Dedifferentiated amniotic fluid mesenchymal stem cell (primary cell): ENCODE data around the gene DCTN1.
"Not testable (repeated sequence)": the region's sequence is repeated elsewhere in the genome, so short reads cannot be mapped to it uniquely, and the experiment has no call there.

ENCODE experiments used
- DNase-seq: peaks from one replicate; pipeline ENCODE4 v3.0.0-alpha.2; 2016; ENCODE audit errors: extremely low spot score

DCTN1 gene

GRCh38 chr2:74369976-74370375, 10.1 kb downstream of the DCTN1 start:
- no peak for DNase-seq

DNA sequence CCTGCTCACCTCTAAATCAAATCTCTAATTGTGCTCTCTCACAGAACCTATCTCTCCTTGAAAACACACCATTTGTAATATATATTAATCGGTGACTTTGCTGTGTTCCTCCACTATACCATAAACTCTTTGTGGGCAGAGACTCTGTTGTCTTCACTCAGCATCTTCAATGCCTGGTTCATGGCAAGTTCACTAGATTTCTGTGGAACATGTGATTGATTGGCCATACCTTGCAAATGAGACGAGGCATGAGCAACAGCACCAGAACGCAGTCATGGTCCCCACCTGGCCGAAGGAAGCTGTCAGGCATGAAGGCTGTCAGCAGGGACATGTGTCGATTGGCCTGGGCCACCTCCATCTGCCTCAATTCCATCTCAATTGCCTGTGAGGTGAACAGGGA, 11.6 kb downstream of the DCTN1 start:
- no peak for DNase-seq

DNA sequence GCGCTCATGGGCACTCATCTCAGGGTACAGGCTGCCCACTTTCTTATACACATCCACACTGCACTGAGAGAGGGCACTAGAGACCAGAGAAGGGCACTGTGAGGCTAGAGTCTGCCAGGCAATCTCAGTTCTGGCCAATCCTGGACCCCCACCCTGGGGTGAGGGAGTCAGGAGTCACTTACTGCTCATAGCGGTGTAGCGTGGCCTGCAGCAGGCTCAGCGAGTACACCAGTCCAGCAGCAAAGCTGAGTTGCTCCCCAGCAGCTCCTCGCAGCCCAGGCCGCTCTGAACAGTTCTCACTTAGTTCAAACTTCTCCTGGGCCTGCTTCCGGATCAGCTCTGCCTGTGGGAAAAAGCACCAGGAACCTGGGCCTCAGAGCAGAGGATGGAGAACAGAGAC, 12.3 kb downstream of the DCTN1 start:
- DNase-seq, result no peak

DNA sequence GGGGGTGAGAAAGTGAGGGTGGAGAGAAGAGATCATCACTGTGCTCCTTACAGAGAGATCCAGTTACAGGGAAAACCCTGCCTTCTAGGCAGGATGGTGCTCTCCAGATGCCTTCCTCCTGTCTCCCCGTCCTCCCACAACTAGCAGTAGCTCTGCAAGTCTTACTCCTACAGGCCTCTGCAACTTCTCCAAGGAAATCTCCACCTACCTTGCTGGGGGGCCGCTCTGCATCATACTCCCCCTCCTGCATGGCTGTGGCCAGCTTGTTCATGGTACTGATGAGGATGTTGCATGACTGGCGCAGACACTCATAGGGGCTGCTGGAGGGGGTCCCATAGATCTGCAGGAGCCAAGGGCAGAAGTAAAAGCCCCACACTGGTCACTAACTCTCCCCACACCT, 14.1 kb downstream of the DCTN1 start:
- DNase-seq, result no peak

GRCh38 chr2:74364533-74365505, 15.3 kb downstream of the DCTN1 start:
- no peak for DNase-seq

DNA sequence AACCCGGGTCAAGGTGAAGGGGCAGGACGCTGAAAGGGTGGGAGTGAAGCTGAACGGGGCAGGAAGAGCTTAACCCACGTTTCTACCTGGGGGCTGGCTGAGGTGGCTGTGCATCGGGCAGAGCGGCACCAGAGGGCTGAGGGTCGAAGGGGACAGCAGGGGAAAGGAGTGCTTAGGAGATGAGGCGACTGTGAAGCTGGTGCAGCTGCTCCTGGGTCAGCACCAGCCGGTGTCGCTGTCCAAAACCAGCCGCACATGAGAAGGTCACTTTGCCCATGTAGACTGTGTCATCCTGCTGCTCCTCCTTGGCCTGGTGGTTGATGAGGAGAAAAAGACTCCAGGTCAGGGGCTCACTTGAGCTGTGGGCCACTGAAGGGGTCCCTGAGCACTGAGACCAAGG, 18.8 kb downstream of the DCTN1 start:
- no peak for DNase-seq

- no peak for DNase-seq
Measured at GRCh38 chr2:74357627-74358026, 22.5 kb downstream of the DCTN1 start.

GRCh38 chr2:74349889-74350288, 30.2 kb downstream of the DCTN1 start:
- DNase-seq, result no peak

- no peak for DNase-seq
Measured at GRCh38 chr2:74347742-74348141, 32.4 kb downstream of the DCTN1 start.

- DNase-seq, result no peak
Measured at GRCh38 chr2:74347303-74347702, 32.8 kb downstream of the DCTN1 start.

- DNase-seq, result no peak
Measured at GRCh38 chr2:74345272-74345943, 34.7 kb downstream of the DCTN1 start.

DNA sequence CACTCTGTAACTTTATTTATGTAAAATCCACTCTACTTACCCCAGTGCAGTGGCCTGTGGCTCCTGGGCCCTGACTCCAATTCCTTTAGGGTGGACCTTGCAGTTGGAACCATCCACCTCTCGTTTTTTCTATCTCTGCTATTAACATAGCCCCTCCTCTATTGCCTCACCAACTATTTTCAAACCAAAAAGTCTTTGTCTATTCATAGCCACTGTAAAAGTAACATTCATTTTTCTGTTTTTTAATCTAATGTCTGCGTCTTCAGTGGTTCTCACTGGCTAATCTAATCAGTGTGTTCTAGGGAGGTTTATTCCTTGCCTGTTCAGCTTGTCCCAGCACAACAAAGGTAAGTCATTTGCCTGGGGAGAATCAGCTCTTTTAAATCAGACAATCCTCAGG, 36.8 kb downstream of the DCTN1 start, which contains the start of gene SLC4A5:
Gene SLC4A5 (minus strand): TSS at position 101 of the 400 bp plus-strand sequence. CDS start 28,393 bp downstream, outside the sequence.
- DNase-seq, result no peak

DNA sequence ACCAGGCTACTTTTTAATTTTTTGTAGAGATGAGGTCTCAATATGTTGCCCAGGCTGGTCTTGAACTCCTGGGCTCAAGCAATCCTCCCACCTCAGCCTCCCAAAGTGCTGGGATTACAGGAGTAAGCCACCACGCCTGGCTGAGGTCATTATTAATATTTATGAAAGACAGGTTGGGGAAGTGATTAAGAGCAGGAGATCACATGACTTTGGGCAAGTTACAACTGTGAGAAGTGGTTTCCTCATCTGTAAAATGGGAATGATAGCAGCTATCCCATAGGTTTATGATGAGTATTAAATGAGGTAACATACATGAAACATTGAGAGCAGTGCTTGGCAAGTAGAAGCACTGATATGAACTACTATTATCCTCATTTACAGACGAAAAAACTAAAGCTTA, 43.9 kb downstream of the DCTN1 start:
- not testable (repeated sequence) for DNase-seq

DNA sequence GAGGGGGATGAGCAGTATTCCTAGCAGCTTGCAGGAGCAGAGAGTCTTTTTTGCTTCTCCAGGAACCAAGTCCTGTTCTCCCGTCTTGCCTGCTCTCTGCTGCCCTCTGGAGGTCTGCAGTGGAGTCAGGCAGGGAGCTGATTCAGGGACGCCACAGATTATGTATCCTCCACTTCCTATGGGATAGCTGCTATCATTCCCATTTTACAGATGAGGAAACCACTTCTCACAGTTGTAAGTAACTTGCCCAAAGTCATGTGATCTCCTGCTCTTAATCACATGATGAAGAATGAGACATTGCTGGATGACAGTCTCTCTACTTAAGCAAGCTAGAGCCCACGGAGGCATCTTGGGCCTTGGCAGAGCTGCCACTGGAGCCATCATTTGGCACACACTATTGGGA, 45.2 kb downstream of the DCTN1 start:
- DNase-seq, result peak; percentile 68

DNA sequence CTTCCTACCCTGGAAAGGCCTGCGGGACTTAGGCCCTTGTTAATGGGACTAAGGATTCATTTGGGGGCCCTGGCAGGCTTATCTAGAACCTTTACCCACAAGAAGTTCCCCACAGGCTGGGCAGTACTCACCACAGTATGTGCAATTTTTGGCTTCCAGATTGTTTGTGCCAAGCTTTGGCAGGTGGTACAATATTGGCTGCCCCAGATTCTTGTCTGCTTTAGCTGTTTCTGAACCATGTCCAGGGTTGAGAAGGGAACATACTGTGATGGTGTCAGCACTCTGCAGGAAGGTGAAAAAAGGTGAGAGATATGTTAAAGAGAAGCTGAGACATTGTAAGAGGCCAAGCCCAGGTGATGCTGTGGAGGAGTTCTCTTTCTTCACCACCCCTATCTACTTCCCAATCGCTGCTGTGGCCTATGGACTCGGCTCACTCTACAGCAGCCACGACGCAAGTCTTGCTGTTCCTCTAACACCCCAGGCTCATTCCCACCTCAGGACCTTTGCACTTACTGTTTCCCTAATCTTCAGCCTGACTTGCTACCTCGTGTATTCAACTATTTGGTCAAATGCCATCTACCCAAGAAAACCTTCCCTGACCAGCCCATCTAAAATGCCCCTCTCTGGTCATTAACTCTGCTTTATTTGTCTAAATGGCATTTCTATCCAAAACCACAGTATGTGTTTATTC, 46.1 kb downstream of the DCTN1 start:
- no peak for DNase-seq

DNA sequence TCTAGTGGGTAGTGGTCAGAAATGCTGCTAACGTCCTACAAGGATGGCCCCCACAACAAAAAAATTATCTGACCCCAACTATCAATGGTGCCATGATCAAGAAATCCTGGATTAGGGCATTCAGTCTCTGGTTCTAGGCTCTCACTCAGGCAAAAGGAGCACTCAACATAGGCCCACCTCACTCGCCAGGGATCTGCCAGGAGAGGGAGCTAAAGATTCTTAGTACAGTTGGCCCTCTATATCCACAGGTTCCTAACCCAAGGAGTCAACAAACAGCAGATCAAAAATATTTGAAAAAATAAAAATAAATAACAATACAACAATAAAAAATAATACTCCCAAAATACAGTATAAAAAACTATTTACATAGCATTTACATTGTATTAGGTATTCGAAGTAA, 46.9 kb downstream of the DCTN1 start:
- no peak for DNase-seq

GRCh38 chr2:74332550-74333174, 47.4 kb downstream of the DCTN1 start:
- no peak for DNase-seq

GRCh38 chr2:74328573-74328972, 51.5 kb downstream of the DCTN1 start:
- no peak for DNase-seq

- DNase-seq, result no peak
Measured at GRCh38 chr2:74328074-74328473, 52.0 kb downstream of the DCTN1 start.

- no peak for DNase-seq
Measured at GRCh38 chr2:74327627-74328026, 52.5 kb downstream of the DCTN1 start.

DNA sequence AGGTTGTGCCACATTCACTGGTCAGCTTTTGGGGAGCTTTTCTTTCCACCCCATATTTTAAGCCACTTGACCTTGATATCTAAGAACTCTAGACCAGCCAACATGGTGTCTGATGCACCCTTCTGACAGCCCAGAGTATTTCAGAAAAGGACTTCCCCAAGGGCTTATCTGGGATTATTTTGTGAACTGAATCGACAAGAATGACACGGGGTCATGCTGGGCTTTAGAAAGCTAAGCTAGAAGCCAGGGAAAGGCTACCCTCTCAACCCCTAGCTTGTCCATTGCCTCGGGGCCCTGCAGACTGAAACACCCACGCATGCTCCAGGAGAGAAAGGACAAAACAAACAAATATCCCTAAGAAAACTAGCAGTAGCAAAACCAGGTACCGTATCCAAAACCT, 52.9 kb downstream of the DCTN1 start:
- no peak for DNase-seq

DNA sequence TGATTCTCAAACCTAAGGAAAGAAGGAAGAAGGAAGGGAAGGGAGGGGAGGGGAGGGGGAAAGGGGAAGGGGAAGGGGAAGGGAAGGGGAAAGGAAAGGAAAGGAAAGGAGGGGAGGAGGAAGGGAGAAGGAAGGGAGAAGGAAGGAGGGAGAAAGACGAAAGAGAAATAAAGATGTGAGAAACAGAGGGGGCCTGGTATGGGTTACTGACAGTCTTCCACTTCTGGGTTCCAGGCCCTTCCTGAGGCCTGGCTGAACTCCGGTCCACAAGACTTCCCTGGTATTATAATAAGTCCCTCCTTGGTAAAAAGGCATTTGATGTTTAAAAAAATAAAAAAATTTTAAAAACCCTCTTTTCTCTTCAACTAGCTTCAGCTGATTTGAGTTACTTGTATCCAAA, 54.3 kb downstream of the DCTN1 start:
- DNase-seq, result no peak
